Activated CD8-positive, alpha-beta memory T cell treated with anti-CD3 and anti-CD28 coated beads, Interleukin-2, amount 50 U/mL, for 24 hours (primary cell): ENCODE measurements around the gene RXRA.
"Not testable (repeated sequence)": the region's sequence is repeated elsewhere in the genome, so short reads cannot be mapped to it uniquely, and the experiment has no call there.

Experiments used
- DNase-seq: peaks from one replicate; pipeline ENCODE4 v3.0.0-alpha.2; 2020; ENCODE audit errors: extremely low read depth

RXRA gene

GRCh38 chr9:134308639-134309220 is 17.5 kb upstream of the RXRA start:
- not testable (repeated sequence) for DNase-seq

DNA sequence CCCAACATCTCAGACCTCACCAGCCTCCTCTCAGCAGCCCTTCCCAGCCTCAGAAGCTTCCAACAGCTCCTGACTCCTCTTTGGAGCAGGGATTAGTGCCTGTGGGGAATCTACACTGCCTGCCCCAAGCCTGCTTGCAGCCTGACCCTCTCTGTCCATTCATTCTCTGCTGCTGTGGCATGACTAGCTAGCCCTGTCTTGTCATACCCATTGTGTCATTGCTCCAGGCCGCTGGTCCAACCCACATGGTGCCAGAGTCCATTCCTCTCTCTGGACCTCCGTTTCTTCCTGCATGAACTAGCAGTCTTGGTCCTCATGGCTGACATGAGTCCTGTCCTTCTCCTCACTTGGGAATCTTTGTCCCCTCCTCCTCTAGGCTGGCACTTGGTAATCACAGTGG is 12.8 kb upstream of the RXRA start:
- DNase-seq: no peak

- no peak for DNase-seq
Observed at GRCh38 chr9:134314039-134314949, 12.0 kb upstream of the RXRA start.

GRCh38 chr9:134314950-134315715 is 11.1 kb upstream of the RXRA start:
- no peak for DNase-seq

- DNase-seq: no peak
Observed at GRCh38 chr9:134315716-134316448, 10.4 kb upstream of the RXRA start.

GRCh38 chr9:134316449-134317160 is 9.7 kb upstream of the RXRA start:
- DNase-seq: no peak

- no peak for DNase-seq
Observed at GRCh38 chr9:134317400-134317789, 8.9 kb upstream of the RXRA start.

DNA sequence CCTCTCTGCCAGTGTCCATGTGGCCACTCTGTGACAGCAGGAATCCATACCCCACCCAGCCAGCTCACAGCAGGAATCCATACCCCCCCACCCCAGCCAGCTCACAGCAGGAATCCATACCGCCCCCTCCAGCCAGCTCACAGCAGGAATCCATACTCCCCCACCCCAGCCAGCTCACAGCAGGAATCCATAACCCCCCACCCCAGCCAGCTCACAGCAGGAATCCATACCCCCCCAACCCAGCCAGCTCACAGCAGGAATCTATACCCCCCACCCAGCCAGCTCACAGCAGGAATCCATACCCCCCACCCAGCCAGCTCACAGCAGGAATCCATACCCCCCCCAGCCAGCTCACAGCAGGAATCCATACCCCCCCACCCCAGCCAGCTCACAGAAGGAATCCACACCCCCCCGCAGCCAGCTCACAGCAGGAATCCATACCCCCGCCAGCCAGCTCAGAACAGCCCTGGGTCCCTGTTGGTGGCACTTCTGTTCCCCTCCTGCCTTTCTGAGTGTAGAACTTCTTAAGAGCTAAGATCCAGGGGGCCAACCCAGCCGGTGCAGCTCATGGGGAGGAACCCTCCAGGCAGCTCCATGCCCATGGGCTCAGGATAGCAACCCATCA is 8.4 kb upstream of the RXRA start:
- no peak for DNase-seq

DNA sequence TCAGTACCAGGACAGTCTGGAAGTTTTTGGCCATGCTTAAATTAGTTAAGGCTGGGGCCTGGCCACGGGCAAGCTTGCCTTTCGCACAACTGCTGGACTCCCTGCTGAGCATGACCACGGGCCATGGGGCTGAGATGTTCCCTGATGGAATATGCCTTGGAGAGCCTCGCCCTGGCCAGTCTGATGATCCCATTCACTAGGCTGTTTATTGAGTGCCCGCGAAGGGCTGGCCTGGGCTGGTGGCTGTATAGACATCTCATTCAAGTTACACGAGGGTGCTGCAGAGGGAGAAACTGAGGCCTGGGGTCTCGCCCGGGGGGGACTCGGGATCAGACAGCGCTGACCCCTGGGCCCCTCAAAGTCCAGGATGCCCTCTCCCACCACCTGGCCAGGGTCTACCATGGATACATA is 7.8 kb upstream of the RXRA start:
- no peak for DNase-seq

DNA sequence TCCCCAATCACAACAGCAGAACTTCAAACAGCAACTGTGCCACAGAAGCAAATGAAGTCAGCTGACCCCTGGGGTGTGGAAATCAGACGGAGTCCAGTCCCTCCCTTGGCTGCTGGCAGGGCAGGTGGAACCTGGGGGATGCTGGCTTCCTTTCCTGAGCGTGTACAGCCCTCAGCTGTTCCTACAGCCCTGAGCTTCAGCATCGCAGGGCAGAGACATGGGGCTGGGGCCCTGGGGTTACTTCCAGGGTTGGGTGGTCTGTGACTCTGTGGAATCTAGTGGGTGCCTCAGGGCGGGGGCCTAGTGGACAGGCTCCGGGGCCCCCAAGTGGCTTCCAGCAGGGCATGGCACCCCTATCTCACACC is 7.3 kb upstream of the RXRA start:
- DNase-seq: no peak

DNA sequence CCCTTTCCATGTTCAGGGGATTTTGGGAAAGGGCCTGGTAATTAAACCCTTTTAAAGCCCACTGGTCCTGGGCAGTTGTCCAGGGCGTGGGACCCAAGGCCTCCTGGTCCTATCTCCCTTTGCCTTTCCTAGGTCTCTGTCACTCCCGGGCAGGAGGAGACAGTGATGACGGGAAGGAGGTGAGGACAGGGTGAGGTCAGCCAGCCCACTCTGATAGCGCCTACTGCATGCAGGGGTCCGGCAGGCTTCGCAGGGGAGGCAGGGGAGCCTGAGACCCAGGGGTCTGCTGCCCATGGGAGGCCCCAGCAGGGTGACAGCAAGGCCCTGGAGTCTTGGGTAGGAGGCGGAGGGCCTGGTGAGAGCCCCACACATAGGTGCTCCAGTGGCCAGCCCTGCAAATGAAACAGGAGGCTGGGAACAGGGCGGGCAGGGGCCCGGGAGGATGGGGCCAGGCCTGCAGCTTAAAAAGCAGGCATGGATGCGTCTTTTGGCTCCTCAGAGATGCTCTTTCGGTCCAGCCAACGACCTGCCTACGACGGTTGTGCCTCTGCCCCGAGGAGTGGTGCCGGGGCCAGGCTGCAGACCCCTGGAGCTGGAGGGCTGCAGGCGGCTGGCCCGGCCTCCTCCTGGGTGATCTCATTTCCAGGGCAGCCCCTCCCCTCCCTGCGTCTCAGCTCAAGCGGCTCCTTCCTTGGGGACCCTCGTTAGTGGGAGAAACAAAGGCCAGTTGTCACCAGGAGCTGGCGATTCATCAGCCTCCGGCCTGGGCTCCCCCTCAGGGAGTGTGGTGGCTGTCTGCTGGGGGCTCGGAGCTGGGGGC is 6.7 kb upstream of the RXRA start:
- no peak for DNase-seq

- DNase-seq: no peak
Observed at GRCh38 chr9:134320126-134320867, 6.0 kb upstream of the RXRA start.

DNA sequence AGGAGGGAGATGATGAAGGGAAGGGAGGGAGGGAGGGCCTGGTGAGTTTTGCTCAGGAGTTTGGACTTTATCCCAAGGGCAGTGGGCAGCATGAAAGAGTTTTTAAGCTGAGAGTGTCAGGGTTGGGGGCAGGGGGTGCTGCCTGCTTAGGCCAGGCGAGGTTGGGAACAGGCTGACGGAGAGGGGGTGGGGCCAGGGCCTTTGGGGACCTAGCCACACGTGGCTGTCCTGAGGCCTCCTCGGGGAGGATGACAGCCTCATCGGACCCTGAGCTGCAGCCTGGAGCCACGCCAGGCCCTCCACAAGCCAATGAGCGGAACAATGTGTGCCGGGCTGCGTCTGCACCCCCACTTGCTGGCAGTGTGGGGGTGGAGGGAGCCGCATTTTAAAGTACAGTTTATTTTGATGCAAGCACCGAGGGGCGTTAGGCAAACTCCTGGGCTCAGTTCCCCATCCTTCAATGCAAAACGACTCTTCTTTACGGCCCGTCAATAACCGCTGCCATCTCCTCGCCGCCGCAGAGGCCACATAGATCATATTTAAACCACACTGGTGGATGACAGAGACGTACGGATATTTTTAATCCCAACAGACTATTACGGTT is 5.3 kb upstream of the RXRA start:
- DNase-seq: no peak

DNA sequence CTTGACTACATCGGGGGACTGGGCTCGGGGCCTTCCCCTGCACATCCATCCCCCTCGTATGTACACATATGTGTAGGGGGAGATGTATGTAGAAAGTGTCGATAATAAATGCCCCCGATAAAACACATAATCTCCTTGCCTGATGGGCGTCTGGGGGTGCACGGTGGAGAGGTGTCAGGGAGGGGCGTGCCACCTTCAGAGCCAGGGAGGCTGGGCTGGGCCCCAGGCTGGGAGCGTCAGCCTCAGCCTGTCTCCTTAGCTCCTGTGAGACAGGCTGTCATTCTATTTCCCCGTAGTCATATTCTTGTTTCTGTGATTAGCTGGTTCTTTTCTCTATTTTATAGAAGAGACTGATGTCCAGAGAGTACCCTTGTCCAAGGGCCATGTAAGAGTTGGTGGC is 4.7 kb upstream of the RXRA start:
- DNase-seq: no peak

DNA sequence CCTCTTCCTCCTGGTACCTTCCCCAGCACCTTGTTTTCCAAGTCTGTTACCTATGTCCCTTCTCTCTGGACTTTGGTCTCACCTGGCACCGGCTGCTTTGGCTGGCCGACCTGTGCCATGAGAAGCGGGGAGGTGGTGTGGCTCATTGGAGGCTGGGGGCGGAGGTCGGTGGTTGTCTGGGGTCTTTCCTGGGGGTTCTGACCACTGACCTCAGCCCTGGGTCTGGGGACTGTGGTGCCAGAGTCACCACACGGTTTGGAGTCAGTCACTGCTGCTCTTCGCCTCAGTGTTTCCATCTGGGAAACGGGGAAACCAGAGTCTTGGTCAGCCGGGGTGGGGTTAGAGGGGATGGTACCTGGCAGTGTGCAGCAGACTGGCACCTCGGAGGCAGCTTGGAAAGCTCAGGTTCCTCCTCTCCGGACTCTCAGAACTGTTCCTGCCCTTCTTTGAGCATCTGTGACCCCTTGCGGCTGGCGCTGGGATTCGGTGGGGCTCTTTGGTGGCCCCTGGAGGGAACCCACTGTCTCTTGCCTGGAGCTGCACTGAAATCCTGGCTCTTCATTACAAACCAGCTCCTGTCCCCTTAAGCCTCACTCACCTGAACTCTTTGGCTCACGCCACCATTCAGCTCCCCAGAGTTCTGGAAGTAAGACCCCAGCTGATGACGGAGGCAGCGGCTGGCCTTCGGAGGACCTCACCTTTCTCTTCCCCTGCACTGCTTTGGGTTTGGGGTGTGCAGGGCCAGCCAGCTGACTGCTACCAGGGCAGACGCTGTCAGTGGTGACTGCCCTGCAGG is 4.1 kb upstream of the RXRA start:
- DNase-seq: no peak

DNA sequence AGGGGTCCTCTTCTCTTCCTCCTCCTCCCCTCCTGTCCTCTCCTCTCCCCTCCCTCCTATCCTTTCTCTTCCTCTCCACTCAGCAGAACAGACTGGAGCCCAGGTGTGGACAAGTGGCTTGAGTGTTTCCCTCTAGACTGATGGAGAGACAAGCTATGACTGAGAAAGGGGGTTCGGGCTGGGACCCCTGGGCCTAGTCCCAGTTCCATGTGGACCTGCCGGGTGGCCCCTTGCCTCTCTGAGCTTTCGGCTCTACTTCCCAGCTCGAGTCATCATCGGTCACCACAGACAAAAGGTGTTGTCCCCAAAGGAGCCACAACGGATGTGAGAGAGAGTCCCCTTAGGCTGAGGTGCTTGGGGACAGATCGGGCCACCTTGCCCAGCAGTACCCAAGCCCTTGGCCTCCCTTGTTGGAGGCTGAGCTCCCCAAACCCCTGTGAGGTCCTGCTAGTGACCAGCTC is 3.4 kb upstream of the RXRA start:
- no peak for DNase-seq

GRCh38 chr9:134323741-134324358 is 2.4 kb upstream of the RXRA start:
- DNase-seq: no peak
